ENCODE results near the gene TMEM184B. TPM values are rescaled to one million over a fixed set of nuclear protein-coding genes. Genes with fewer than 3 reads are reported as not detected.

Gene TMEM184B
- total and polyA plus RNA-seq, 2 of the 8 experiments (the other 6 are each of a cell fraction or from before 2014, with no cell fraction given): 41.6 to 81.0 TPM

DNA sequence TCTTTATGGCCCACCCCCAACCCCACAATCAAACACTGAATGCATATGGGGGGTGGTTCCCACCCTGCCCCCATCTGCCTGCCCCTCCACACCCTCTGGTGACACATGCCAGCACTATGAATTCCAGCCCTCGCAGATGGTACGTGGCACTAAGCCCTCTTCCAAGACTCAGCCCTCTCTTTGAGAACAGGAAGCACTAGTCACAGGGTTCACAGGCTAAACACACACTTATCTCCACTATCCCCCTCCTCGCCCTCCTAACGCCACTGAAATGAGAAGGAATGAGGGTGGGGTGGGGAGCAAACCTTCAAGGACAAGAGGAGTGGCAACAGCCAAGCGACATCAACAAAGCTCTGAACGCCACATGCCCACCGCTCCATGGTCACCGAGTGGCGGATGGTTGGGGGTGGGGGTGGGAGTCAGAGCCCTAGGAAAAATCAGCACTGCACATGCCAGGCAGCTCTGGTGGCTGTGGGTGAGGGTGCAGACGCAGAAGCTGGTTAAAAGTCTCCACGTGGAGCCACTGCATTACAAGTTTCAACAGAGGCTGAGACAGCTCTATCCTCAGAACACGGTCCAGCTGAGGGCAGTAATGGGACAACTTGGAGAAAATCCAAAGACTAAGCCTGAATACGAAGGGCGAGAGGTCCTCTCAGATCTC, 33.6 kb downstream of the TMEM184B start:
- peaks cover 0 to 9% (median 0%) of the 10 kb centered on the region in 4 experiments; a peak in 4 of 7 replicates for H3K4me1 ChIP-seq (replicated peaks in 1 of 4; ENCODE audit: control insufficient read depth in 3 of 4, insufficient read depth in 4 of 4, low read length in 3 of 4)
- 0 out of 7 replicates have a peak overlapping the region, but pooled peaks of 1 of the 4 experiments have one; percentile 21 for H3K9ac ChIP-seq (replicated peaks in 1 of 4; ENCODE audit: extremely low read depth in 1 of 4, low read depth in 3 of 4, low read length in 3 of 4)
- no peak overlapping the region for H4K91ac ChIP-seq (replicated peaks; ENCODE audit: insufficient read length, low read length)
- H3K18ac ChIP-seq (ENCODE audit: extremely low read depth, low read length): no peak overlapping the region
- FAIRE-seq (no peak), DNase-seq (ENCODE audit: low read depth in 1 of 2, low spot score in 2 of 2) (no peak)
- H4K8ac ChIP-seq (ENCODE audit: extremely low read depth, insufficient read depth, low read length): peak overlapping the region; percentile 40; the same call in 1 of the 2 replicates
- H4K20me1 ChIP-seq (replicated peaks in 1 of 2; ENCODE audit: control insufficient read depth in 1 of 2, insufficient read depth in 2 of 2, low read length in 2 of 2): no peaks in the 10 kb centered on the region
- no peak overlapping the region for H2BK20ac ChIP-seq (ENCODE audit: low read length)
- CTCF ChIA-PET (ENCODE audit: partially characterized antibody): interaction anchor here (0.6 to 1.2 kb wide), 7 partner anchors 8 to 165 kb away, joined by 3 to 5 read pairs (median 3); no protein-coding TSS in a partner anchor
- POLR2A ChIA-PET (ENCODE audit: partially characterized antibody): interaction anchor here (1.0 kb wide), 1 partner anchor 9 kb away, joined by 4 read pairs; no protein-coding TSS in a partner anchor
- H3K79me2 ChIP-seq (ENCODE audit: control insufficient read depth in 1 of 2, insufficient read depth in 2 of 2, low read length in 2 of 2): no peaks in the 10 kb centered on the region
- H3K4me3 ChIP-seq (ENCODE audit: extremely low read depth in 1 of 4, insufficient read depth in 2 of 4, low read depth in 3 of 4, low read length in 4 of 4): no peak overlapping the region
- no peak overlapping the region for H3K4ac ChIP-seq (replicated peaks; ENCODE audit: insufficient read length, low read depth, low read length)
- H2AK5ac ChIP-seq (ENCODE audit: low read depth, low read length): no peak overlapping the region; the same call in 1 of the 2 replicates
- no peak overlapping the region for H2BK12ac ChIP-seq (ENCODE audit: low read depth, low read length)
- no peak overlapping the region for H2AFZ ChIP-seq (ENCODE audit: low read length)
- no peak overlapping the region for H3K27ac ChIP-seq (ENCODE audit: low read depth, low read length)
- peak overlapping the region; percentile 77 for H2BK5ac ChIP-seq (ENCODE audit: low read depth, low read length)
- peaks cover 0 to 18% (median 5%) of the 10 kb centered on the region in 4 experiments; a peak in 6 of 8 replicates for H3K36me3 ChIP-seq (ENCODE audit: control insufficient read depth in 2 of 4, insufficient read depth in 4 of 4, low read length in 3 of 4)
- no peak overlapping the region for H2BK15ac ChIP-seq (ENCODE audit: low read length)
- H3K23me2 ChIP-seq (ENCODE audit: low read depth, low read length): no peaks in the 10 kb centered on the region
- no peaks in the 10 kb centered on the region for H3K9me3 ChIP-seq (ENCODE audit: insufficient read depth in 2 of 2, low read depth in 1 of 2, low read length in 1 of 2)
- H3K79me1 ChIP-seq (ENCODE audit: low read depth, low read length): peaks cover 5% of the 10 kb centered on the region; the same call in 1 of the 2 replicates
- 80% methylated on average over 14 of the region's 14 CpGs; no CpG with 5 or more reads in 1 of the 2 experiments for whole genome bisulfite sequencing, 2 experiments (ENCODE audit: extremely low coverage in 1 of 2, insufficient coverage in 1 of 2, insufficient read length in 1 of 2, insufficient replicate concordance in 2 of 2, low coverage in 1 of 2, low lambda C conversion rate in 2 of 2, missing lambda C conversion rate in 1 of 2)
- no peak overlapping the region for H3K23ac ChIP-seq (ENCODE audit: insufficient read length)
- no peak overlapping the region for H4K5ac ChIP-seq (ENCODE audit: insufficient read length, low read depth, low read length)
- H2BK120ac ChIP-seq (replicated peaks; ENCODE audit: low read depth, low read length): no peak overlapping the region
- H3K27me3 ChIP-seq (replicated peaks in 1 of 4; ENCODE audit: control insufficient read depth in 3 of 4, extremely low read depth in 1 of 4, insufficient read depth in 3 of 4, low read length in 3 of 4): no peaks in the 10 kb centered on the region
- H3K14ac ChIP-seq (ENCODE audit: insufficient read length): no peak overlapping the region
- no peak overlapping the region for H3K4me2 ChIP-seq (ENCODE audit: insufficient read depth in 1 of 2, low read depth in 2 of 2, low read length in 2 of 2)
- no peak overlapping the region for H3K56ac ChIP-seq (replicated peaks; ENCODE audit: insufficient read length, low read depth, low read length)
- TF ChIP-seq PHF8 (conservative IDR thresholded peaks at IDR 0.05; ENCODE audit: low read depth, low read length) (no peak), TAF7 (optimal IDR thresholded peaks at IDR 0.05; ENCODE audit: borderline replicate concordance, low read depth, low read length) (no peak), BACH1 (IDR thresholded peaks at IDR 0.05; ENCODE audit: low read length) (no peak), TBP (IDR thresholded peaks at IDR 0.05; ENCODE audit: low read depth, low read length) (no peak), TEAD4 (IDR thresholded peaks at IDR 0.05; ENCODE audit: low read depth, low read length) (no peak), TCF12 (IDR thresholded peaks at IDR 0.05; ENCODE audit: low read depth, low read length) (no peak), SIRT6 (IDR thresholded peaks at IDR 0.05; ENCODE audit: low read length) (no peak), EZH2 (IDR thresholded peaks at IDR 0.05; ENCODE audit: low read depth, low read length, severe bottlenecking) (no peak), CEBPB (IDR thresholded peaks at IDR 0.05; ENCODE audit: low read depth, low read length) (no peak), JUN (IDR thresholded peaks at IDR 0.05; ENCODE audit: low read depth, low read length) (no peak), CHD2 (IDR thresholded peaks at IDR 0.05; ENCODE audit: low read length) (no peak), SUZ12 (IDR thresholded peaks at IDR 0.05; ENCODE audit: low read length) (no peak), ZNF274 (IDR thresholded peaks at IDR 0.05; ENCODE audit: borderline replicate concordance, extremely low read depth, low read length) (no peak)
